SJSA1 (cell line): ENCODE results near the gene COMMD3. TPM values are rescaled to one million over a fixed set of nuclear protein-coding genes. Genes with fewer than 3 reads are reported as not detected.

Experiments
- DNase-seq, 2 experiments: peaks; one replicate each; pipeline ENCODE4 v3.0.0-alpha.2; 2015 to 2020; ENCODE audit warnings: low spot score in 2 of 2, low read depth in 1 of 2
- H3K27ac ChIP-seq: fragments of 250-450 bp; sonication (Bioruptor Pico); 2 replicates; pipeline ENCODE4 v1.5.1; 2020; ENCODE audit warnings: mild to moderate bottlenecking, moderate library complexity
- H3K27me3 ChIP-seq: fragments of 250-450 bp; sonication (Bioruptor Pico); replicated peaks from 2 replicates; pipeline ENCODE4 v1.5.1; 2020; ENCODE audit warnings: mild to moderate bottlenecking, moderate library complexity
- H3K36me3 ChIP-seq: fragments of 250-450 bp; sonication (Bioruptor Pico); 2 replicates; pipeline ENCODE4 v1.5.1; 2020; ENCODE audit warnings: mild to moderate bottlenecking
- H3K4me1 ChIP-seq: fragments of 250-450 bp; sonication (Bioruptor Pico); replicated peaks from 2 replicates; pipeline ENCODE4 v1.6.1; 2021; ENCODE audit warnings: mild to moderate bottlenecking
- H3K4me3 ChIP-seq: fragments of 250-450 bp; sonication (Bioruptor Pico); 2 replicates; pipeline ENCODE4 v1.5.1; 2020; ENCODE audit warnings: mild to moderate bottlenecking
- H3K9me3 ChIP-seq: fragments of 250-450 bp; sonication (Bioruptor Pico); replicated peaks from 2 replicates; pipeline ENCODE4 v1.5.1; 2020; ENCODE audit warnings: mild to moderate bottlenecking
- total RNA-seq: library from RNA; depleted of rRNA; stranded (reverse); fragments of >200 nt; shearing (Covaris generic); gene quantifications from 2 replicates; pipeline ENCODE4 v1.2.3, GENCODE V29; 2014; rRNA removed

COMMD3 gene
- 37.5 and 119 TPM in 2 replicates for total RNA-seq

GRCh38 chr10:22316286-22317075, at the start of gene COMMD3:
Gene COMMD3 (plus strand): TSS chr10:22316388. CDS start chr10:22316418, 30 bp downstream.
- peak; percentile 76 to 89 for DNase-seq
- Histone ChIP-seq H3K4me1 (peaks cover 9% of the 10 kb centered on the region), H3K27me3 (peaks cover 3% of the 10 kb centered on the region; the same call in 1 of the 2 replicates), H3K27ac (peak within 1 kb of the TSS; percentile 44), H3K9me3 (no peaks in the 10 kb centered on the region), H3K4me3 (peak within 1 kb of the TSS; percentile 74), H3K36me3 (peaks cover 3% of the 10 kb centered on the region; the same call in 1 of the 2 replicates)

- Histone ChIP-seq H3K9me3 (no peaks in the 10 kb centered on the region), H3K27ac (no peak overlapping the region), H3K4me3 (no peak overlapping the region), H3K27me3 (peaks cover 9% of the 10 kb centered on the region; the same call in 1 of the 2 replicates), H3K4me1 (no peaks in the 10 kb centered on the region), H3K36me3 (no peaks in the 10 kb centered on the region)
- DNase-seq, result no peak
Observed at GRCh38 chr10:22268503-22268902, 47.7 kb upstream of the COMMD3 start.

GRCh38 chr10:22271786-22272185, 44.4 kb upstream of the COMMD3 start:
- Histone ChIP-seq H3K27ac (no peak overlapping the region), H3K4me3 (no peak overlapping the region)

GRCh38 chr10:22278441-22278782, 37.8 kb upstream of the COMMD3 start:
- no peaks in the 10 kb centered on the region for H3K27me3 ChIP-seq
- H3K9me3 ChIP-seq, result no peaks in the 10 kb centered on the region
- no peak for DNase-seq
- no peaks in the 10 kb centered on the region for H3K36me3 ChIP-seq
- H3K4me3 ChIP-seq, result no peak overlapping the region
- no peak overlapping the region for H3K27ac ChIP-seq
- no peaks in the 10 kb centered on the region for H3K4me1 ChIP-seq

More at GRCh38 chr10:22271786-22272185, 44.4 kb upstream of the COMMD3 start:
- DNase-seq, result no peak
- Histone ChIP-seq H3K27me3 (0 out of 2 replicates have a peak, but pooled peaks cover 9% of the 10 kb centered on the region), H3K4me1 (no peaks in the 10 kb centered on the region), H3K9me3 (no peaks in the 10 kb centered on the region), H3K36me3 (no peaks in the 10 kb centered on the region)

GRCh38 chr10:22280078-22280477, 36.1 kb upstream of the COMMD3 start:
- Histone ChIP-seq H3K9me3 (no peaks in the 10 kb centered on the region), H3K27me3 (no peaks in the 10 kb centered on the region), H3K27ac (no peak overlapping the region), H3K4me3 (no peak overlapping the region), H3K36me3 (no peaks in the 10 kb centered on the region), H3K4me1 (no peaks in the 10 kb centered on the region)
- no peak for DNase-seq

- DNase-seq, result no peak
- Histone ChIP-seq H3K4me1 (no peaks in the 10 kb centered on the region), H3K27me3 (0 out of 2 replicates have a peak, but pooled peaks cover 3% of the 10 kb centered on the region), H3K9me3 (no peaks in the 10 kb centered on the region), H3K4me3 (no peak overlapping the region), H3K27ac (no peak overlapping the region), H3K36me3 (no peaks in the 10 kb centered on the region)
Observed at GRCh38 chr10:22285130-22285529, 31.1 kb upstream of the COMMD3 start.

GRCh38 chr10:22293747-22294404, 22.3 kb upstream of the COMMD3 start:
- Histone ChIP-seq H3K4me1 (no peaks in the 10 kb centered on the region), H3K27ac (no peak overlapping the region), H3K36me3 (no peaks in the 10 kb centered on the region), H3K27me3 (no peaks in the 10 kb centered on the region), H3K9me3 (no peaks in the 10 kb centered on the region), H3K4me3 (no peak overlapping the region)
- no peak for DNase-seq

GRCh38 chr10:22294694-22295093, 21.5 kb upstream of the COMMD3 start:
- Histone ChIP-seq H3K36me3 (no peaks in the 10 kb centered on the region), H3K9me3 (no peaks in the 10 kb centered on the region), H3K27ac (no peak overlapping the region), H3K4me3 (no peak overlapping the region), H3K27me3 (no peaks in the 10 kb centered on the region), H3K4me1 (no peaks in the 10 kb centered on the region)
- no peak for DNase-seq

GRCh38 chr10:22301193-22301592, 15.0 kb upstream of the COMMD3 start:
- no peak overlapping the region for H3K27ac ChIP-seq
- H3K27me3 ChIP-seq, result no peaks in the 10 kb centered on the region
- no peaks in the 10 kb centered on the region for H3K9me3 ChIP-seq
- no peaks in the 10 kb centered on the region for H3K4me1 ChIP-seq
- H3K36me3 ChIP-seq, result no peaks in the 10 kb centered on the region
- DNase-seq, result no peak
- no peak overlapping the region for H3K4me3 ChIP-seq

- Histone ChIP-seq H3K4me1 (no peaks in the 10 kb centered on the region), H3K4me3 (no peak overlapping the region), H3K27me3 (no peaks in the 10 kb centered on the region), H3K9me3 (no peaks in the 10 kb centered on the region), H3K36me3 (no peaks in the 10 kb centered on the region), H3K27ac (no peak overlapping the region)
- no peak for DNase-seq
Observed at GRCh38 chr10:22303461-22303860, 12.7 kb upstream of the COMMD3 start.

- Histone ChIP-seq H3K36me3 (no peaks in the 10 kb centered on the region), H3K4me1 (no peaks in the 10 kb centered on the region), H3K27ac (no peak overlapping the region), H3K27me3 (no peaks in the 10 kb centered on the region), H3K9me3 (no peaks in the 10 kb centered on the region), H3K4me3 (no peak overlapping the region)
- no peak for DNase-seq
Observed at GRCh38 chr10:22305721-22306120, 10.5 kb upstream of the COMMD3 start.

- DNase-seq, result no peak
- H3K27me3 ChIP-seq, result no peaks in the 10 kb centered on the region
- H3K27ac ChIP-seq, result no peak overlapping the region
Observed at GRCh38 chr10:22308390-22308789, 7.8 kb upstream of the COMMD3 start.

GRCh38 chr10:22309180-22310000, 6.8 kb upstream of the COMMD3 start:
- no peak for DNase-seq
- no peak overlapping the region for H3K27ac ChIP-seq
- H3K4me1 ChIP-seq, result no peaks in the 10 kb centered on the region
- no peaks in the 10 kb centered on the region for H3K9me3 ChIP-seq
- H3K27me3 ChIP-seq, result no peaks in the 10 kb centered on the region
- H3K4me3 ChIP-seq, result no peak overlapping the region
- H3K36me3 ChIP-seq, result no peaks in the 10 kb centered on the region

More at GRCh38 chr10:22308390-22308789, 7.8 kb upstream of the COMMD3 start:
- no peaks in the 10 kb centered on the region for H3K4me1 ChIP-seq
- no peaks in the 10 kb centered on the region for H3K36me3 ChIP-seq
- H3K9me3 ChIP-seq, result no peaks in the 10 kb centered on the region
- no peak overlapping the region for H3K4me3 ChIP-seq
